ENCODE data around the gene SLC35F1. TPM values are rescaled to one million over a fixed set of nuclear protein-coding genes. Genes with fewer than 3 reads are reported as not detected.

Gene SLC35F1
- total and polyA plus RNA-seq, 2 experiments from 2014 or later = 0.04 to 0.43 TPM

- WGBS (ENCODE audit: low lambda C conversion rate, missing lambda C conversion rate) = 95% methylated on average over 2 of the region's 2 CpGs
- Histone ChIP-seq H3K79me2 (no peaks in the 10 kb centered on the region), H3K27me3 (no peaks in the 10 kb centered on the region), H3K9me3 (ENCODE audit: low read depth) (no peaks in the 10 kb centered on the region), H3K27ac (no peak overlapping the region), H4K20me1 (ENCODE audit: insufficient read depth, poor library complexity, severe bottlenecking) (no peaks in the 10 kb centered on the region), H3K36me3 (replicated peaks; ENCODE audit: insufficient read depth, low read depth) (no peaks in the 10 kb centered on the region), H2AFZ (no peak overlapping the region), H3K4me1 (ENCODE audit: insufficient read depth) (no peaks in the 10 kb centered on the region), H3K4me2 (no peak overlapping the region), H3K4me3 (no peak overlapping the region), H3K9me2 (replicated peaks; ENCODE audit: insufficient read depth) (no peaks in the 10 kb centered on the region)
- no peak for DNase-seq (ENCODE audit: low spot score)
- TF ChIP-seq, protein P1, sequence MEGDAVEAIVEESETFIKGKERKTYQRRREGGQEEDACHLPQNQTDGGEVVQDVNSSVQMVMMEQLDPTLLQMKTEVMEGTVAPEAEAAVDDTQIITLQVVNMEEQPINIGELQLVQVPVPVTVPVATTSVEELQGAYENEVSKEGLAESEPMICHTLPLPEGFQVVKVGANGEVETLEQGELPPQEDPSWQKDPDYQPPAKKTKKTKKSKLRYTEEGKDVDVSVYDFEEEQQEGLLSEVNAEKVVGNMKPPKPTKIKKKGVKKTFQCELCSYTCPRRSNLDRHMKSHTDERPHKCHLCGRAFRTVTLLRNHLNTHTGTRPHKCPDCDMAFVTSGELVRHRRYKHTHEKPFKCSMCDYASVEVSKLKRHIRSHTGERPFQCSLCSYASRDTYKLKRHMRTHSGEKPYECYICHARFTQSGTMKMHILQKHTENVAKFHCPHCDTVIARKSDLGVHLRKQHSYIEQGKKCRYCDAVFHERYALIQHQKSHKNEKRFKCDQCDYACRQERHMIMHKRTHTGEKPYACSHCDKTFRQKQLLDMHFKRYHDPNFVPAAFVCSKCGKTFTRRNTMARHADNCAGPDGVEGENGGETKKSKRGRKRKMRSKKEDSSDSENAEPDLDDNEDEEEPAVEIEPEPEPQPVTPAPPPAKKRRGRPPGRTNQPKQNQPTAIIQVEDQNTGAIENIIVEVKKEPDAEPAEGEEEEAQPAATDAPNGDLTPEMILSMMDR (IDR thresholded peaks at IDR 0.05; ENCODE audit: poor library complexity) = no peak
- no peak for TF ChIP-seq EZH2phosphoT487 (IDR thresholded peaks at IDR 0.05; ENCODE audit: low read depth, severe bottlenecking, unreplicated experiment)
- TF ChIP-seq EZH2 (IDR thresholded peaks at IDR 0.05; ENCODE audit: borderline replicate concordance) = no peak
Measured at GRCh38 chr6:118260833-118261232, 353.8 kb downstream of the SLC35F1 start.

GRCh38 chr6:118263921-118264486, 356.9 kb downstream of the SLC35F1 start:
- TF ChIP-seq, protein P1 (IDR thresholded peaks at IDR 0.05; ENCODE audit: poor library complexity) = peak; percentile 52
- TF ChIP-seq EZH2phosphoT487 (IDR thresholded peaks at IDR 0.05; ENCODE audit: low read depth, severe bottlenecking, unreplicated experiment) (no peak), EZH2 (IDR thresholded peaks at IDR 0.05; ENCODE audit: borderline replicate concordance) (no peak)
- Histone ChIP-seq H3K4me1 (ENCODE audit: insufficient read depth) (no peaks in the 10 kb centered on the region), H3K9me2 (replicated peaks; ENCODE audit: insufficient read depth) (no peaks in the 10 kb centered on the region), H3K79me2 (no peaks in the 10 kb centered on the region), H4K20me1 (ENCODE audit: insufficient read depth, poor library complexity, severe bottlenecking) (no peaks in the 10 kb centered on the region), H3K4me2 (no peak overlapping the region), H3K4me3 (no peak overlapping the region), H3K36me3 (replicated peaks; ENCODE audit: insufficient read depth, low read depth) (no peaks in the 10 kb centered on the region), H2AFZ (no peak overlapping the region), H3K9me3 (ENCODE audit: low read depth) (no peaks in the 10 kb centered on the region), H3K27ac (no peak overlapping the region), H3K27me3 (no peaks in the 10 kb centered on the region)
- DNase-seq (ENCODE audit: low spot score) = peak; percentile 33
- 11% methylated on average over 2 of the region's 2 CpGs for WGBS (ENCODE audit: low lambda C conversion rate, missing lambda C conversion rate)

DNA sequence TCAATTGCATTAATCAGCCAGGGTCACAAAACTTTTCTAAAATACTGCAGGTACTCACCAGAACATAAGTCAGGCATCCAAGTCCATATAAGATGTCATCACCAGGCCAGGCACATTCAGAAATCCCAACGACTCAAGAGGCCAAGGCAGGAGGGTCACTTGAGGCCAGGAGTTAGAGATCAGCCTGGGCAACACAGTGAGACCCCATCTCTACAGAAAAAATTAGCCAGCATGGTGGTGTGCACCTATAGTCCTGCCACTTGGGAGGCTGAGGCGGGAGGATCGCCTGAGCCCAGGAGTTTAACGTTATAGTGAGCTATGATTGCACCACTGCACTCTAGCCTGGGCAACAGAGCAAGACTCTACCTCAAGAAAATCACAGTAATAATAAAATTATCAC, 362.6 kb downstream of the SLC35F1 start:
- Histone ChIP-seq H3K27ac (no peak overlapping the region), H3K27me3 (no peaks in the 10 kb centered on the region), H3K4me3 (no peak overlapping the region), H4K20me1 (ENCODE audit: insufficient read depth, poor library complexity, severe bottlenecking) (no peaks in the 10 kb centered on the region), H3K9me2 (replicated peaks; ENCODE audit: insufficient read depth) (no peaks in the 10 kb centered on the region), H3K4me2 (no peak overlapping the region), H2AFZ (no peak overlapping the region), H3K36me3 (replicated peaks; ENCODE audit: insufficient read depth, low read depth) (no peaks in the 10 kb centered on the region), H3K4me1 (ENCODE audit: insufficient read depth) (no peaks in the 10 kb centered on the region), H3K79me2 (no peaks in the 10 kb centered on the region), H3K9me3 (ENCODE audit: low read depth) (no peaks in the 10 kb centered on the region)
- WGBS (ENCODE audit: low lambda C conversion rate, missing lambda C conversion rate) = 83% methylated on average over 4 of the region's 4 CpGs
- TF ChIP-seq, protein P1 (IDR thresholded peaks at IDR 0.05; ENCODE audit: poor library complexity) = no peak
- TF ChIP-seq EZH2 (IDR thresholded peaks at IDR 0.05; ENCODE audit: borderline replicate concordance) (no peak), EZH2phosphoT487 (IDR thresholded peaks at IDR 0.05; ENCODE audit: low read depth, severe bottlenecking, unreplicated experiment) (no peak)
- no peak for DNase-seq (ENCODE audit: low spot score)

Measured in hepatocyte (in vitro differentiated cells).